Karpas-422 (cell line): ENCODE measurements around the gene YY1. TPM values are rescaled to one million over a fixed set of nuclear protein-coding genes. Genes with fewer than 3 reads are reported as not detected.
"Not testable (repeated sequence)": the region's sequence is repeated elsewhere in the genome, so short reads cannot be mapped to it uniquely, and the experiment has no call there.

Experiments used
- DNase-seq: peaks from one replicate; pipeline ENCODE4 v3.0.0-alpha.2; 2015
- H2AFZ ChIP-seq: fragments of 200-600 bp; sonication (generic); 2 replicates; pipeline ENCODE4 v1.6.1; 2014; ENCODE audit warnings: antibody characterized with exemption, low read length, mixed read lengths
- H3K27ac ChIP-seq: fragments of 200-600 bp; sonication (generic); 2 replicates; pipeline ENCODE4 v1.5.1; 2014; ENCODE audit warnings: mild to moderate bottlenecking, low read length, moderate library complexity
- H3K27me3 ChIP-seq: fragments of 200-600 bp; sonication (generic); 2 replicates; pipeline ENCODE4 v1.6.1; 2014; ENCODE audit warnings: low read length, mixed read lengths
- H3K36me3 ChIP-seq: fragments of 200-600 bp; sonication (generic); 2 replicates; pipeline ENCODE4 v1.6.1; 2014; ENCODE audit warnings: low read length, mixed read lengths; ENCODE audit not compliant: insufficient read depth
- H3K4me1 ChIP-seq: fragments of 200-600 bp; sonication (generic); 2 replicates; pipeline ENCODE4 v1.6.1; 2014; ENCODE audit warnings: mild to moderate bottlenecking, low read length, mixed read lengths
- H3K4me2 ChIP-seq: fragments of 200-600 bp; sonication (generic); 2 replicates; pipeline ENCODE4 v1.6.1; 2014; ENCODE audit warnings: low read length, low read depth, mild to moderate bottlenecking; ENCODE audit not compliant: poor library complexity, severe bottlenecking
- H3K4me3 ChIP-seq: fragments of 200-600 bp; sonication (generic); 2 replicates; pipeline ENCODE4 v1.5.1; 2014; ENCODE audit warnings: mild to moderate bottlenecking, antibody characterized with exemption, low read length, mixed read lengths
- H3K79me2 ChIP-seq: fragments of 200-600 bp; sonication (generic); 2 replicates; pipeline ENCODE4 v1.6.1; 2014; ENCODE audit warnings: mild to moderate bottlenecking, low read length, mixed read lengths
- H3K9ac ChIP-seq: fragments of 200-600 bp; sonication (generic); 2 replicates; pipeline ENCODE4 v1.6.0; 2014; ENCODE audit warnings: low read length
- H3K9me2 ChIP-seq: fragments of 200-600 bp; sonication (generic), shearing (Covaris generic); replicated peaks from 2 replicates; pipeline ENCODE4 v1.6.0; 2014; ENCODE audit warnings: mild to moderate bottlenecking, low read length, moderate library complexity; ENCODE audit not compliant: insufficient read depth
- H3K9me3 ChIP-seq: fragments of 300-700, 200-600 bp; sonication (generic); 2 replicates; pipeline ENCODE4 v1.6.1; 2014; ENCODE audit warnings: low read length, mixed read lengths
- H4K20me1 ChIP-seq: fragments of 200-600 bp; sonication (generic); 2 replicates; pipeline ENCODE4 v1.6.1; 2014; ENCODE audit warnings: mild to moderate bottlenecking, antibody characterized with exemption, low read length, low read depth; ENCODE audit not compliant: insufficient read depth
- total RNA-seq: library from RNA; depleted of rRNA; stranded (reverse); fragments of >200 nt; shearing (Covaris generic); gene quantifications from 2 replicates; pipeline ENCODE4 v1.2.3, GENCODE V29; 2014; ENCODE audit warnings: low replicate concordance

Gene YY1
- total RNA-seq, 1 experiment from 2014 or later, result 115 TPM

DNA sequence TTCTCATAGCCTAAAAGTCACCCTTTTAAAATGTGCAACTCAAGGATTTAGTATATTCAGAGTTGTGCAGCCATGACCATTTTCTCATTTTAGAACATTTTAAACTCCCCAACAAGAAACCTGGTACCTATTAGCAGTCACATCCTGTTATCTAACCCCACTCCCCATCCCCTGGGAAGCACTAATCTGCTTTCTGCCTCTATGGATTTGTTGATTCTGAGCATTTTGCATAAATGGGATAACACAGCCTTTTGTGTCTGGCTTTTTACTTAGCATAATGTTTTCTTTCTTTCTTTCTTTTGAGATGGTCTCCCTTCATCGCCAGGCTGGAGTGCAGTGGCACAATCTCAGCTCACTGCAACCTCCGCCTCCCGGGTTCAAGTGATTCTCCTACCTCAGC, 38.6 kb upstream of the YY1 start:
- Histone ChIP-seq H3K79me2 (no peaks in the 10 kb centered on the region), H2AFZ (no peak overlapping the region), H4K20me1 (no peaks in the 10 kb centered on the region), H3K9ac (no peak overlapping the region), H3K36me3 (no peaks in the 10 kb centered on the region), H3K27ac (no peak overlapping the region), H3K9me2 (no peaks in the 10 kb centered on the region), H3K4me3 (no peak overlapping the region), H3K4me2 (no peak overlapping the region), H3K4me1 (no peaks in the 10 kb centered on the region), H3K27me3 (no peaks in the 10 kb centered on the region), H3K9me3 (no peaks in the 10 kb centered on the region)
- DNase-seq, result no peak

DNA sequence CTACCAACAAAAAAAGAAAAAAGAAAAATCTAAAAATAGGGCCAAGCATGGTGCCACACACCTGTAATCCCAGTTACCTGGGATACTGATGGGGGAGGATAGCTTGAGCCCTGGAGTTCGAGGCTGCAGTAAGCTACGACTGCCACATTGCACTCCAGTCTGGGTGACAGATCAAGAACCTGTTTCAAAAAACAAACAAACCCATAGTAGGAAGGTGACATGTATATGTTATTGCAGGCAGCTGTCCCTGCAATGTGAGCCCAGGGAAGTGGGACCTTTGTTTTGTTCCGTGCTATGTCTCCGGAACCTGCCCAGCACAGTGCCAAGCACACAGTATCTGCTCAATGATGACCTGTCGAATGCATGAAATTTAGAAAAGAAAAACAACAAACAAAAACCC, 37.2 kb upstream of the YY1 start:
- H3K79me2 ChIP-seq, result no peaks in the 10 kb centered on the region
- H2AFZ ChIP-seq, result no peak overlapping the region
- no peak overlapping the region for H3K4me2 ChIP-seq
- no peak for DNase-seq
- H3K4me3 ChIP-seq, result no peak overlapping the region
- H3K27ac ChIP-seq, result no peak overlapping the region
- H3K27me3 ChIP-seq, result no peaks in the 10 kb centered on the region
- no peak overlapping the region for H3K9ac ChIP-seq
- H4K20me1 ChIP-seq, result no peaks in the 10 kb centered on the region
- H3K4me1 ChIP-seq, result no peaks in the 10 kb centered on the region
- no peaks in the 10 kb centered on the region for H3K9me3 ChIP-seq
- no peaks in the 10 kb centered on the region for H3K9me2 ChIP-seq
- H3K36me3 ChIP-seq, result no peaks in the 10 kb centered on the region

DNA sequence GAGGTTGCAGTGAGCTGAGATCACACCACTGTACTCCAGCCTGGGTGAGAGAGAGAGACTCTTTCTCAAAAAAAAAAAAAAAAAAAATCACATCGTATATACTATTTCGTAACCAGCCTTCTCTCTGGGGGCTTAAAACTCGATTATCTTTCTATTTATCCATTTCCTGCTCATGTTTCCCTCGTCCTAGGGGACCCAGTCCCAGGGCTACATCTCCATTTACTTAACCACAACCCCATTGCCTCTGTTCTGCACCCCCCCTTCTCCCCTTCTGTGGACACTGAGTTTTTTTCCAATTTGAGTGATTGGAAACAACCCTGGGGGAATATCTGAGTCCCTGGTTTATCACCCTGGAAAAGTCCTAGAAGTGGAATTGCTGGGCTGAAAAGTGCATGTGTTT, 36.2 kb upstream of the YY1 start:
- Histone ChIP-seq H3K27me3 (no peaks in the 10 kb centered on the region), H3K36me3 (no peaks in the 10 kb centered on the region), H3K9me3 (no peaks in the 10 kb centered on the region), H3K4me1 (no peaks in the 10 kb centered on the region), H3K27ac (no peak overlapping the region), H2AFZ (no peak overlapping the region), H3K9ac (no peak overlapping the region), H4K20me1 (no peaks in the 10 kb centered on the region), H3K4me2 (no peak overlapping the region), H3K4me3 (no peak overlapping the region), H3K9me2 (no peaks in the 10 kb centered on the region), H3K79me2 (no peaks in the 10 kb centered on the region)
- no peak for DNase-seq

DNA sequence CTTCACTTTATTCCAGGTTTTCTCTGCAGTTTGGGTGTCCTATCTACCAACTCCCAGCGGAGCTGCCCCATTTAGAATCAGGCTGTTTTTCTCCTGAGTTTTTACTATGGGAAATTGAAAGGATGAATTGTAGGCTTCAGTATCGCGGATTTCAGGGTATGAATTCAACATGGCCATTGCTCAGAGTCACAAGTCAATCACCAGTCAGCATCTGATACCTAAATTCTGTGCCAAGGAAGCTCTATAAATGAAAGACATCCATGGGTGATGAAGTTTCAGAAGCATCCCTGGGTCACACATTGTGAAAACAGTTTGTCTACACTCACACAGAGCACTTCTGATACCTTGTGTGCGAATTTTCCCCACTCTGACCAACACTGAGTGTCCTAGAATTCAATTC, 35.8 kb upstream of the YY1 start:
- Histone ChIP-seq H2AFZ (no peak overlapping the region), H3K9me2 (no peaks in the 10 kb centered on the region), H3K4me2 (no peak overlapping the region), H3K36me3 (no peaks in the 10 kb centered on the region), H3K79me2 (no peaks in the 10 kb centered on the region), H3K4me1 (no peaks in the 10 kb centered on the region), H3K27me3 (no peaks in the 10 kb centered on the region), H4K20me1 (no peaks in the 10 kb centered on the region), H3K4me3 (no peak overlapping the region), H3K27ac (no peak overlapping the region), H3K9ac (no peak overlapping the region), H3K9me3 (no peaks in the 10 kb centered on the region)
- no peak for DNase-seq

DNA sequence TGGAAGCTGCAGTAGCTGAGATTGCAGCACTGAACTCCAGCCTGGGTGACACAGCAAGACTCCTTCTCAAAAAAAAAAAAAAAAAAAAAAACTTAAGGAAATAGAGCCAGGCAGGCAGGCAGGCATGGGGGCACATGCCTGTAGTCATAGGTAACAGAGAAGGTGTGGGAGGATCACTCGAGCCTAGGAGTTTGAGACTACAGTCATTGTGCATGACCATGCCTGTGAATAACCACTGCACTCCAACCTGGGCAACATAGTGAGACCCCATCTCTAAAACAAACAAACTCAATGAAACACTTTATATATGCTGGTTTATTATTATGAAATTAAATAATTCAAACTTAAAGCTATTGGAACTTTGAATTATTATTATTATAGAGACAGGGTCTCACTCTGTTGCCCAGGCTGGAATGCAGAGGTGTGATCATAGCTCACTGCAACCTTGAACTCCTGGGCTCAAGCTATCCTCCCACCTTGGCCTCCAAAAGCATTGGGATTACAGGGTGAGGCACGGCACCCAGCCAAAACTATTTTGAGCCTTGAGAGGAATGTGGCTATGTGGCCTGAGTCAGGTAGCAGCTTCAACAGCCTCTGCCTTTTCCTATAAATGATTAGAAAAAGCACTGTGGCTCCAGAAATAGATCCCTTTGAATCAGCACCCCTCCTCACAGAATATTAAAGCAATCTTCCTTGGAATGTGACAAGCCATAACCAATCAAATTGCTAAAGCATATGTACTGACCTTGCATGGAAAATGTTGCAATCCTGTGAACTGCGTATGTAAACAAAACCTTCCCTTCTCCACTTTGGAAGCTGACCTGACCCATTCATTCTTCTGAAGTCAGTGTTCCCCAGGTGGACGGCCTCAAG, 34.7 kb upstream of the YY1 start:
- no peak for DNase-seq
- H3K27me3 ChIP-seq, result no peaks in the 10 kb centered on the region
- H3K4me3 ChIP-seq, result no peak overlapping the region
- H3K9ac ChIP-seq, result no peak overlapping the region
- H3K9me2 ChIP-seq, result no peaks in the 10 kb centered on the region
- no peaks in the 10 kb centered on the region for H3K79me2 ChIP-seq
- H3K27ac ChIP-seq, result no peak overlapping the region
- no peaks in the 10 kb centered on the region for H3K9me3 ChIP-seq
- H3K36me3 ChIP-seq, result no peaks in the 10 kb centered on the region
- no peaks in the 10 kb centered on the region for H4K20me1 ChIP-seq
- no peak overlapping the region for H3K4me2 ChIP-seq
- no peaks in the 10 kb centered on the region for H3K4me1 ChIP-seq
- no peak overlapping the region for H2AFZ ChIP-seq

DNA sequence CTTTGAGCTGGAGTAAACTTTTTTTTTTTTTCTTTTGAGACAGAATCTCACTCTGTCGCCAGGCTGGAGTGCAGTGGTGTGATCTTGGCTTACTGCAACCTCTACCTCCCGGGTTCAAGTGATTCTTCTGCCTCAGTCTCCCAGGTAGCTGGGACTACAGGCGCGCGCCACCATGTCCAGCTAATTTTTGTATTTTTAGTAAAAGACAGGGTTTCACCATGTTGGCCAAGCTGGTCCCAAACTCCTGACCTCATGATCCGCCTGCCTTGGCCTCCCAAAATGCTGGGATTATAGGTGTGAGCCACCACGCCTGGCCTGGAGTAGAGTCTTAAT, 34.1 kb upstream of the YY1 start:
- not testable (repeated sequence) for H3K9me3 ChIP-seq, H3K4me2 ChIP-seq, H3K4me3 ChIP-seq, DNase-seq, H3K4me1 ChIP-seq, H3K79me2 ChIP-seq, H4K20me1 ChIP-seq, H2AFZ ChIP-seq, H3K9me2 ChIP-seq, H3K9ac ChIP-seq, H3K27me3 ChIP-seq, H3K36me3 ChIP-seq, H3K27ac ChIP-seq

DNA sequence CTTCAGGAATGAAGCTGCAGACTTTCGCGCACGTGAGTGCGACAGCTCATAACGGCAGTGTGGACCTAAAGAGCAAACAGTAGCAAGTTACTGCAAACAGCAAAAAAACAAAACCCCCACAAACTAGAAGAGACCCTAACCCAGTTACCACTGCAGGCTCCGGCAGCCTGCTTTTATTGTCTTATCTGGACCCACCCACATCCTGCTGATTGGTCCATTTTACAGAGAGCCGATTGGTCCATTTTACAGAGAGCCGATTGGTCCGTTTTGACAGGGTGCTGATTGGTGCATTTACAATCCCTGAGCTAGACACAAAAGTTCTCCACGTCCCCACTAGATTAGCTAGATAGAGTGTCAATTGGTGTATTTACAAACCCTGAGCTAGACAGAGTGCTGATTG, 31.4 kb upstream of the YY1 start:
- not testable (repeated sequence) for H3K27ac ChIP-seq, H3K9me2 ChIP-seq, H3K9ac ChIP-seq, H3K4me2 ChIP-seq, H4K20me1 ChIP-seq, H3K36me3 ChIP-seq, DNase-seq, H3K4me3 ChIP-seq, H2AFZ ChIP-seq, H3K9me3 ChIP-seq, H3K4me1 ChIP-seq, H3K27me3 ChIP-seq, H3K79me2 ChIP-seq

DNA sequence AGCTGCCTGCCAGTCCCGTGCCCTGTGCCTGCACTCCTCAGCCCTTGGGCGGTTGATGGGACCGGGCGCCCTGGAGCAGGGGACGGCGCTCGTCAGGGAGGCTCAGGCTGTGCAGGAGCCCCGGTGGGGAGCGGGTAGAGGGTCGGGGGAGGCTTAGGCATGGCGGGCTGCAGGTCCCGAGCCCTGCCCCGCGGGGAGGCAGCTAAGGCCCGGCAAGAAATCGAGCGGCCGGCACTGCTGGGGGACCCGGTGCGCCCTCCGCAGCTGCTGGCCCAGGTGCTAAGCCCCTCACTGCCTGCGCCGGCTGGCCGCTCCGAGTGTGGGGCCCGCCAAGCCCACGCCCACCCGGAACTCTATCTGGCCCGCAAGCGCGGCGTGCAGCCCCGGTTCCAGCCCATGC, 30.8 kb upstream of the YY1 start:
- not testable (repeated sequence) for H3K9me2 ChIP-seq, DNase-seq, H3K27me3 ChIP-seq, H3K9ac ChIP-seq, H3K36me3 ChIP-seq, H3K79me2 ChIP-seq, H4K20me1 ChIP-seq, H3K4me3 ChIP-seq, H3K27ac ChIP-seq, H2AFZ ChIP-seq, H3K9me3 ChIP-seq, H3K4me1 ChIP-seq, H3K4me2 ChIP-seq

DNA sequence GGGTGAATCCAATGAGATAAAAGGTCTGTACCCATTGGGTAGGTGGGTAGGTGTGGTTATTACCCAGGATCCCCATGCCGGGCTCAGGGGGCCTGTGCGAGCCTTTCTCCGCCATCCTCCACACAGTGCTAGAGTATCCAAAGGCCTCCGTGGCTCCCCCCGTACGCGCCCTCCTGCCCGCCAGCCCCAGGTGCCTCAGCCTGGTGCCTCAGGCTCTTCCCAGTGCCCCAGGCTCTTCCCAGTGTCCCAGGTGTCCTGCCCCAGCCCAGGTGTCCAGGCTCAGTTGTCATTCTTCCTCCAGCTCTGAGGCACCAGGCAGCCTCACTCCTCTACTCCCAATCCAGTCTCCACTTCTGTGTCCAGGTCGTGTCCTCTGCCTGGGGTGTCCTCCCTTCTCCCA, 27.6 kb upstream of the YY1 start:
- no peak overlapping the region for H3K4me2 ChIP-seq
- no peak overlapping the region for H3K4me3 ChIP-seq
- peaks cover 20% of the 10 kb centered on the region for H3K4me1 ChIP-seq
- H2AFZ ChIP-seq, result no peak overlapping the region
- H3K79me2 ChIP-seq, result no peaks in the 10 kb centered on the region
- no peaks in the 10 kb centered on the region for H3K9me3 ChIP-seq
- H3K9ac ChIP-seq, result no peak overlapping the region
- H4K20me1 ChIP-seq, result no peaks in the 10 kb centered on the region
- no peak for DNase-seq
- H3K9me2 ChIP-seq, result no peaks in the 10 kb centered on the region
- no peaks in the 10 kb centered on the region for H3K36me3 ChIP-seq
- no peak overlapping the region for H3K27ac ChIP-seq
- no peaks in the 10 kb centered on the region for H3K27me3 ChIP-seq
